HepG2 (cell line): ENCODE results near the gene MYOT.

ENCODE experiments used
- JUNB ChIP-seq: sonication (generic); formaldehyde crosslinking; IDR thresholded peaks from 2 replicates; pipeline ENCODE4 v1.8.0; 2022; ENCODE audit warnings: missing genetic modification reagents, mild to moderate bottlenecking, borderline replicate concordance
- KAT8 ChIP-seq: IDR thresholded peaks from 2 replicates; pipeline ENCODE4 v1.6.1; 2016; ENCODE audit warnings: missing genetic modification reagents, missing compliant biosample characterization
- REST ChIP-seq, 2 experiments: IDR thresholded peaks; 2 replicates each; pipeline ENCODE4 v1.6.1; 2011 to 2012; ENCODE audit warnings: low read length in 2 of 2, borderline replicate concordance in 1 of 2, low read depth in 1 of 2, mild to moderate bottlenecking in 1 of 2, moderate library complexity in 1 of 2

- TF ChIP-seq REST (IDR thresholded peaks at IDR 0.05; ENCODE audit: borderline replicate concordance in 1 of 2, low read depth in 1 of 2, low read length in 2 of 2) (no peak), KAT8 (CRISPR knock-in tag) (no peak), JUNB (CRISPR knock-in tag) (no peak)
Observed at GRCh38 chr5:137838976-137839375, 28.7 kb upstream of the MYOT start.
